ENCODE measurements around the gene MCC.

The MCC gene

DNA sequence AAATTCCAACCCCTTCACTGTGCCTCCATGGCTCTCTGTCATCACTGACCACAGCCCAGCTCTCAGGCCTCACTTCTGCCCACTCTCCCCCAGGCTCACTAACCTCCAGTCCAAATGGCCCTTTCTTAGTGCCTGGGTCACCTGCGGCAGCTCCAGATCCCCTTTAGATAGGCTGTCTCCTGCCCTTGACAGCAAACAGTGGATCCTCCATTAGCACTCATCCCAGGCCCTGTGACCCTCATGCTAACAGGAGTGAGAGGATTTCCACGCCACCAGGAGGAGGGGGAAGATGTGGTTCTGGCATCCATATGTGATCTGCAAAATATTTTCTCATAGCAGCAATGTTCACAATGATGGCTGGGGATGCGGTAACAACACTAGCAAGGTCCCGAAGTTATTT, 372.3 kb downstream of the MCC start (continued):
- TF ChIP-seq, protein P1, sequence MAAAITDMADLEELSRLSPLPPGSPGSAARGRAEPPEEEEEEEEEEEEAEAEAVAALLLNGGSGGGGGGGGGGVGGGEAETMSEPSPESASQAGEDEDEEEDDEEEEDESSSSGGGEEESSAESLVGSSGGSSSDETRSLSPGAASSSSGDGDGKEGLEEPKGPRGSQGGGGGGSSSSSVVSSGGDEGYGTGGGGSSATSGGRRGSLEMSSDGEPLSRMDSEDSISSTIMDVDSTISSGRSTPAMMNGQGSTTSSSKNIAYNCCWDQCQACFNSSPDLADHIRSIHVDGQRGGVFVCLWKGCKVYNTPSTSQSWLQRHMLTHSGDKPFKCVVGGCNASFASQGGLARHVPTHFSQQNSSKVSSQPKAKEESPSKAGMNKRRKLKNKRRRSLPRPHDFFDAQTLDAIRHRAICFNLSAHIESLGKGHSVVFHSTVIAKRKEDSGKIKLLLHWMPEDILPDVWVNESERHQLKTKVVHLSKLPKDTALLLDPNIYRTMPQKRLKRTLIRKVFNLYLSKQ (tag by site-specific recombination; IDR thresholded peaks at IDR 0.05; ENCODE audit: borderline replicate concordance): no peak
- TF ChIP-seq ZNF121 (tag by site-specific recombination; IDR thresholded peaks at IDR 0.05): no peak

DNA sequence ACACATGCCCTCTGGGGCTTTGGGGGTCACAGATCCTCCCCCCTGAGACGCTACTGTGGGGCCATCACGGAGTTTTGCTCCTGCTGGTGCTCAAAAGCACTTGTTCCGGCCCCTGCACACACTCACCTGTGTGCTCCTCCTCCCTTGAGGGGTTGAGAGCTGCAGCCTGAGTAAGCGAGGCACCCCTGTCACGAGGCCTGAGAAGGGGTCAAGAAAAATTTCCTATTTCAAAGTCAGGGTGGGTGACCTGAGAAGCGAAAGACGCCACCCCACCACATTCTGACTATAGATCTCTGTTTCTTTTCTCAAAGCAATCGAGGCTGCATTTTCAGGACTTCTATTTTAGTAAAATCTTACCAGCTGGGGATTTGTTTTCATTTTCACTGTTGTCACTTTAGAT, 373.2 kb downstream of the MCC start:
- H3K27ac ChIP-seq (ENCODE audit: extremely low read depth, low read depth, low read length): no peak overlapping the region
- H3K4me3 ChIP-seq (ENCODE audit: low read depth, low read length): no peak overlapping the region
- H3K4me1 ChIP-seq (ENCODE audit: control insufficient read depth, insufficient read depth, low read length): peaks cover 10% of the 10 kb centered on the region; the same call in 1 of the 2 replicates
- ChIA-PET POLR2A (no interaction called here), CTCF (interaction anchor here (0.5 to 1.2 kb wide), 3 partner anchors 119 to 1522 kb away, joined by 3 read pairs; no protein-coding TSS in a partner anchor)
- H3K36me3 ChIP-seq (ENCODE audit: control insufficient read depth in 2 of 2, insufficient read depth in 1 of 2, low read length in 2 of 2): peaks cover 0 to 3% of the 10 kb centered on the region in 2 experiments; a peak in 1 of 3 replicates
- H3K9me3 ChIP-seq (ENCODE audit: control insufficient read depth, insufficient read depth, low read depth, low read length): no peaks in the 10 kb centered on the region
- TF ChIP-seq ZNF214 (tag by site-specific recombination; IDR thresholded peaks at IDR 0.05; ENCODE audit: borderline replicate concordance): no peak
- no peak for TF ChIP-seq ZNF394 (tag by site-specific recombination; IDR thresholded peaks at IDR 0.05; ENCODE audit: borderline replicate concordance)
- TF ChIP-seq BCL11B (tag by site-specific recombination; IDR thresholded peaks at IDR 0.05; ENCODE audit: low read depth): no peak
- no peak for TF ChIP-seq ZFP3 (tag by site-specific recombination; IDR thresholded peaks at IDR 0.05; ENCODE audit: low read depth)
- TF ChIP-seq, protein P2, sequence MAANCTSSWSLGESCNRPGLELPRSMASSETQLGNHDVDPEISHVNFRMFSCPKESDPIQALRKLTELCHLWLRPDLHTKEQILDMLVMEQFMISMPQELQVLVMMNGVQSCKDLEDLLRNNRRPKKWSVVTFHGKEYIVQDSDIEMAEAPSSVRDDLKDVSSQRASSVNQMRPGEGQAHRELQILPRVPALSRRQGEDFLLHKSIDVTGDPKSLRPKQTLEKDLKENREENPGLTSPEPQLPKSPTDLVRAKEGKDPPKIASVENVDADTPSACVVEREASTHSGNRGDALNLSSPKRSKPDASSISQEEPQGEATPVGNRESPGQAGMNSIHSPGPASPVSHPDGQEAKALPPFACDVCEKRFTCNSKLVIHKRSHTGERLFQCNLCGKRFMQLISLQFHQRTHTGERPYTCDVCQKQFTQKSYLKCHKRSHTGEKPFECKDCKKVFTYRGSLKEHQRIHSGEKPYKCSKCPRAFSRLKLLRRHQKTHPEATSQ (tag by site-specific recombination; IDR thresholded peaks at IDR 0.05): no peak
- no peak for TF ChIP-seq ZNF621 (tag by site-specific recombination; IDR thresholded peaks at IDR 0.05)
- TF ChIP-seq, protein P3, sequence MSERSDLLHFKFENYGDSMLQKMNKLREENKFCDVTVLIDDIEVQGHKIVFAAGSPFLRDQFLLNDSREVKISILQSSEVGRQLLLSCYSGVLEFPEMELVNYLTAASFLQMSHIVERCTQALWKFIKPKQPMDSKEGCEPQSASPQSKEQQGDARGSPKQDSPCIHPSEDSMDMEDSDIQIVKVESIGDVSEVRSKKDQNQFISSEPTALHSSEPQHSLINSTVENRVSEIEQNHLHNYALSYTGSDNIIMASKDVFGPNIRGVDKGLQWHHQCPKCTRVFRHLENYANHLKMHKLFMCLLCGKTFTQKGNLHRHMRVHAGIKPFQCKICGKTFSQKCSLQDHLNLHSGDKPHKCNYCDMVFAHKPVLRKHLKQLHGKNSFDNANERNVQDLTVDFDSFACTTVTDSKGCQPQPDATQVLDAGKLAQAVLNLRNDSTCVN (tag by site-specific recombination; optimal IDR thresholded peaks at IDR 0.05): no peak
- no peak for TF ChIP-seq ZNF585B (tag by site-specific recombination; IDR thresholded peaks at IDR 0.05)
- TF ChIP-seq, protein P4, sequence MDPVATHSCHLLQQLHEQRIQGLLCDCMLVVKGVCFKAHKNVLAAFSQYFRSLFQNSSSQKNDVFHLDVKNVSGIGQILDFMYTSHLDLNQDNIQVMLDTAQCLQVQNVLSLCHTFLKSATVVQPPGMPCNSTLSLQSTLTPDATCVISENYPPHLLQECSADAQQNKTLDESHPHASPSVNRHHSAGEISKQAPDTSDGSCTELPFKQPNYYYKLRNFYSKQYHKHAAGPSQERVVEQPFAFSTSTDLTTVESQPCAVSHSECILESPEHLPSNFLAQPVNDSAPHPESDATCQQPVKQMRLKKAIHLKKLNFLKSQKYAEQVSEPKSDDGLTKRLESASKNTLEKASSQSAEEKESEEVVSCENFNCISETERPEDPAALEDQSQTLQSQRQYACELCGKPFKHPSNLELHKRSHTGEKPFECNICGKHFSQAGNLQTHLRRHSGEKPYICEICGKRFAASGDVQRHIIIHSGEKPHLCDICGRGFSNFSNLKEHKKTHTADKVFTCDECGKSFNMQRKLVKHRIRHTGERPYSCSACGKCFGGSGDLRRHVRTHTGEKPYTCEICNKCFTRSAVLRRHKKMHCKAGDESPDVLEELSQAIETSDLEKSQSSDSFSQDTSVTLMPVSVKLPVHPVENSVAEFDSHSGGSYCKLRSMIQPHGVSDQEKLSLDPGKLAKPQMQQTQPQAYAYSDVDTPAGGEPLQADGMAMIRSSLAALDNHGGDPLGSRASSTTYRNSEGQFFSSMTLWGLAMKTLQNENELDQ (tag by site-specific recombination; IDR thresholded peaks at IDR 0.05; ENCODE audit: low read depth): no peak
- TF ChIP-seq, protein P5, sequence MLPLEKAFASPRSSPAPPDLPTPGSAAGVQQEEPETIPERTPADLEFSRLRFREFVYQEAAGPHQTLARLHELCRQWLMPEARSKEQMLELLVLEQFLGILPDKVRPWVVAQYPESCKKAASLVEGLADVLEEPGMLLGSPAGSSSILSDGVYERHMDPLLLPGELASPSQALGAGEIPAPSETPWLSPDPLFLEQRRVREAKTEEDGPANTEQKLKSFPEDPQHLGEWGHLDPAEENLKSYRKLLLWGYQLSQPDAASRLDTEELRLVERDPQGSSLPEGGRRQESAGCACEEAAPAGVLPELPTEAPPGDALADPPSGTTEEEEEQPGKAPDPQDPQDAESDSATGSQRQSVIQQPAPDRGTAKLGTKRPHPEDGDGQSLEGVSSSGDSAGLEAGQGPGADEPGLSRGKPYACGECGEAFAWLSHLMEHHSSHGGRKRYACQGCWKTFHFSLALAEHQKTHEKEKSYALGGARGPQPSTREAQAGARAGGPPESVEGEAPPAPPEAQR (tag by site-specific recombination; IDR thresholded peaks at IDR 0.05): no peak
- TF ChIP-seq ZNF169 (tag by site-specific recombination; IDR thresholded peaks at IDR 0.05): no peak
- no peak for TF ChIP-seq YY1 (tag by site-specific recombination; IDR thresholded peaks at IDR 0.05)
- no peak for TF ChIP-seq ZNF202 (tag by site-specific recombination; IDR thresholded peaks at IDR 0.05; ENCODE audit: borderline replicate concordance)
- no peak for TF ChIP-seq OSR2 (tag by site-specific recombination; IDR thresholded peaks at IDR 0.05)
- TF ChIP-seq, protein P6, sequence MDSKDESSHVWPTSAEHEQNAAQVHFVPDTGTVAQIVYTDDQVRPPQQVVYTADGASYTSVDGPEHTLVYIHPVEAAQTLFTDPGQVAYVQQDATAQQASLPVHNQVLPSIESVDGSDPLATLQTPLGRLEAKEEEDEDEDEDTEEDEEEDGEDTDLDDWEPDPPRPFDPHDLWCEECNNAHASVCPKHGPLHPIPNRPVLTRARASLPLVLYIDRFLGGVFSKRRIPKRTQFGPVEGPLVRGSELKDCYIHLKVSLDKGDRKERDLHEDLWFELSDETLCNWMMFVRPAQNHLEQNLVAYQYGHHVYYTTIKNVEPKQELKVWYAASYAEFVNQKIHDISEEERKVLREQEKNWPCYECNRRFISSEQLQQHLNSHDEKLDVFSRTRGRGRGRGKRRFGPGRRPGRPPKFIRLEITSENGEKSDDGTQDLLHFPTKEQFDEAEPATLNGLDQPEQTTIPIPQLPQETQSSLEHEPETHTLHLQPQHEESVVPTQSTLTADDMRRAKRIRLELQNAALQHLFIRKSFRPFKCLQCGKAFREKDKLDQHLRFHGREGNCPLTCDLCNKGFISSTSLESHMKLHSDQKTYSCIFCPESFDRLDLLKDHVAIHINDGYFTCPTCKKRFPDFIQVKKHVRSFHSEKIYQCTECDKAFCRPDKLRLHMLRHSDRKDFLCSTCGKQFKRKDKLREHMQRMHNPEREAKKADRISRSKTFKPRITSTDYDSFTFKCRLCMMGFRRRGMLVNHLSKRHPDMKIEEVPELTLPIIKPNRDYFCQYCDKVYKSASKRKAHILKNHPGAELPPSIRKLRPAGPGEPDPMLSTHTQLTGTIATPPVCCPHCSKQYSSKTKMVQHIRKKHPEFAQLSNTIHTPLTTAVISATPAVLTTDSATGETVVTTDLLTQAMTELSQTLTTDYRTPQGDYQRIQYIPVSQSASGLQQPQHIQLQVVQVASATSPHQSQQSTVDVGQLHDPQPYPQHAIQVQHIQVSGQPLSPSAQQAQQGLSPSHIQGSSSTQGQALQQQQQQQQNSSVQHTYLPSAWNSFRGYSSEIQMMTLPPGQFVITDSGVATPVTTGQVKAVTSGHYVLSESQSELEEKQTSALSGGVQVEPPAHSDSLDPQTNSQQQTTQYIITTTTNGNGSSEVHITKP (tag by site-specific recombination; IDR thresholded peaks at IDR 0.05): no peak
